HCT116 (cell line): ENCODE measurements around the gene LYPD4.

Source experiments
- CTCF ChIP-seq, 3 experiments: fragments of 200-600 bp in 1 of 3; sonication (generic) in 1 of 3; IDR thresholded peaks in 2 of 3; conservative IDR thresholded peaks in 1 of 3; 2 replicates each; pipeline ENCODE4 v1.5.1; 2012 to 2017; ENCODE audit warnings: low read depth in 2 of 3, low read length in 2 of 3, antibody characterized with exemption in 1 of 3, borderline replicate concordance in 1 of 3, control low read depth in 1 of 3, mild to moderate bottlenecking in 1 of 3, mixed read lengths in 1 of 3, mixed run types in 1 of 3, moderate library complexity in 1 of 3; ENCODE audit not compliant: insufficient read depth in 1 of 3
- EZH2 ChIP-seq: fragments of 200-600 bp; sonication (generic); IDR thresholded peaks from 2 replicates; pipeline ENCODE4 v1.6.1; 2017; ENCODE audit warnings: antibody characterized with exemption, mixed run types
- EZH2phosphoT487 ChIP-seq: fragments of 200-600 bp; IDR thresholded peaks from 2 replicates; pipeline ENCODE4 v1.6.1; 2018; ENCODE audit warnings: antibody characterized with exemption, borderline replicate concordance
- POLR2A ChIP-seq: IDR thresholded peaks from 2 replicates; pipeline ENCODE4 v1.7.0; 2011; ENCODE audit warnings: borderline replicate concordance; ENCODE audit not compliant: insufficient read depth, insufficient read length; ENCODE audit errors: extremely low read depth
- ZNF274 ChIP-seq: fragments of 200-500 bp; sonication (Bioruptor generic); IDR thresholded peaks from 2 replicates; pipeline ENCODE4 v1.6.1; 2014; ENCODE audit warnings: mild to moderate bottlenecking, low read depth, low read length, inconsistent platforms
- TF ChIP-seq, protein P1 (sequence below): IDR thresholded peaks from 2 replicates; pipeline ENCODE4 v1.6.1; 2012; ENCODE audit warnings: low read depth

GRCh38 chr19:41861846-41862245 is 17.4 kb upstream of the LYPD4 start:
- TF ChIP-seq POLR2A (no peak), CTCF (IDR thresholded peaks at IDR 0.05 in 2 of 3, conservative IDR thresholded peaks at IDR 0.05 in 1 of 3; ENCODE audit: borderline replicate concordance in 1 of 3, insufficient read depth in 1 of 3, low read depth in 2 of 3, low read length in 2 of 3) (no peak), EZH2 (no peak), ZNF274 (no peak), EZH2phosphoT487 (no peak)
- TF ChIP-seq, protein P1, sequence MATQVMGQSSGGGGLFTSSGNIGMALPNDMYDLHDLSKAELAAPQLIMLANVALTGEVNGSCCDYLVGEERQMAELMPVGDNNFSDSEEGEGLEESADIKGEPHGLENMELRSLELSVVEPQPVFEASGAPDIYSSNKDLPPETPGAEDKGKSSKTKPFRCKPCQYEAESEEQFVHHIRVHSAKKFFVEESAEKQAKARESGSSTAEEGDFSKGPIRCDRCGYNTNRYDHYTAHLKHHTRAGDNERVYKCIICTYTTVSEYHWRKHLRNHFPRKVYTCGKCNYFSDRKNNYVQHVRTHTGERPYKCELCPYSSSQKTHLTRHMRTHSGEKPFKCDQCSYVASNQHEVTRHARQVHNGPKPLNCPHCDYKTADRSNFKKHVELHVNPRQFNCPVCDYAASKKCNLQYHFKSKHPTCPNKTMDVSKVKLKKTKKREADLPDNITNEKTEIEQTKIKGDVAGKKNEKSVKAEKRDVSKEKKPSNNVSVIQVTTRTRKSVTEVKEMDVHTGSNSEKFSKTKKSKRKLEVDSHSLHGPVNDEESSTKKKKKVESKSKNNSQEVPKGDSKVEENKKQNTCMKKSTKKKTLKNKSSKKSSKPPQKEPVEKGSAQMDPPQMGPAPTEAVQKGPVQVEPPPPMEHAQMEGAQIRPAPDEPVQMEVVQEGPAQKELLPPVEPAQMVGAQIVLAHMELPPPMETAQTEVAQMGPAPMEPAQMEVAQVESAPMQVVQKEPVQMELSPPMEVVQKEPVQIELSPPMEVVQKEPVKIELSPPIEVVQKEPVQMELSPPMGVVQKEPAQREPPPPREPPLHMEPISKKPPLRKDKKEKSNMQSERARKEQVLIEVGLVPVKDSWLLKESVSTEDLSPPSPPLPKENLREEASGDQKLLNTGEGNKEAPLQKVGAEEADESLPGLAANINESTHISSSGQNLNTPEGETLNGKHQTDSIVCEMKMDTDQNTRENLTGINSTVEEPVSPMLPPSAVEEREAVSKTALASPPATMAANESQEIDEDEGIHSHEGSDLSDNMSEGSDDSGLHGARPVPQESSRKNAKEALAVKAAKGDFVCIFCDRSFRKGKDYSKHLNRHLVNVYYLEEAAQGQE = no peak
